Astrocyte (in vitro differentiated cells and primary cell): Measurements from ENCODE around the gene WSCD2. TPM values are rescaled to one million over a fixed set of nuclear protein-coding genes. Genes with fewer than 3 reads are reported as not detected.

ENCODE experiments used
- DNase-seq: peaks from one replicate; pipeline ENCODE4 v3.0.0-alpha.2; 2010; ENCODE audit warnings: low read depth
- FAIRE-seq: peaks from 2 replicates; lab custom pipeline; 2011; peaks lifted over from hg19 to GRCh38; lab: Jason Lieb, UNC
- H2AFZ ChIP-seq: 2 replicates; pipeline ENCODE4 v1.6.0; 2012; ENCODE audit warnings: low read depth, low read length, inconsistent platforms
- H3K27ac ChIP-seq: 2 replicates; pipeline ENCODE4 v1.5.1; 2011; ENCODE audit warnings: low read depth, low read length, inconsistent platforms
- H3K27me3 ChIP-seq: 2 replicates; pipeline ENCODE4 v1.6.0; 2011; ENCODE audit warnings: low read length, inconsistent platforms; ENCODE audit not compliant: insufficient read depth
- H3K36me3 ChIP-seq: 2 replicates; pipeline ENCODE4 v1.5.1; 2011; ENCODE audit warnings: low read length, inconsistent platforms; ENCODE audit not compliant: insufficient read depth
- H3K4me1 ChIP-seq: 2 replicates; pipeline ENCODE4 v1.5.1; 2011; ENCODE audit warnings: low read length, inconsistent platforms; ENCODE audit not compliant: insufficient read depth
- H3K4me2 ChIP-seq: 2 replicates; pipeline ENCODE4 v1.6.0; 2012; ENCODE audit warnings: low read length, inconsistent platforms
- H3K4me3 ChIP-seq: 2 replicates; pipeline ENCODE4 v1.5.1; 2011; ENCODE audit warnings: low read depth, mild to moderate bottlenecking, low read length, inconsistent platforms; ENCODE audit not compliant: insufficient read depth
- H3K79me2 ChIP-seq: 2 replicates; pipeline ENCODE4 v1.6.0; 2012; ENCODE audit warnings: mild to moderate bottlenecking, low read length, inconsistent platforms; ENCODE audit not compliant: insufficient read depth
- H3K9ac ChIP-seq: 2 replicates; pipeline ENCODE4 v1.6.0; 2012; ENCODE audit warnings: mild to moderate bottlenecking, low read length, inconsistent platforms
- H3K9me3 ChIP-seq: 2 replicates; pipeline ENCODE4 v1.5.1; 2012; ENCODE audit warnings: low read depth, mild to moderate bottlenecking, low read length, inconsistent platforms; ENCODE audit not compliant: insufficient read depth
- H4K20me1 ChIP-seq: 2 replicates; pipeline ENCODE4 v1.6.0; 2012; ENCODE audit warnings: low read length, inconsistent platforms; ENCODE audit not compliant: insufficient read depth
- H3K27ac Mint-ChIP-seq: one replicate; pipeline ENCODE4 v1.8.0; 2021; ENCODE audit warnings: mild to moderate bottlenecking, mixed read lengths; ENCODE audit not compliant: unreplicated experiment
- H3K27me3 Mint-ChIP-seq: one replicate; pipeline ENCODE4 v1.8.0; 2021; ENCODE audit warnings: low read depth, mixed read lengths; ENCODE audit not compliant: unreplicated experiment
- H3K36me3 Mint-ChIP-seq: one replicate; pipeline ENCODE4 v1.8.0; 2021; ENCODE audit warnings: low read depth, mixed read lengths; ENCODE audit not compliant: unreplicated experiment
- H3K4me1 Mint-ChIP-seq: one replicate; pipeline ENCODE4 v1.8.0; 2021; ENCODE audit warnings: low read depth, mixed read lengths; ENCODE audit not compliant: unreplicated experiment
- H3K4me3 Mint-ChIP-seq: one replicate; pipeline ENCODE4 v1.8.0; 2021; ENCODE audit warnings: mild to moderate bottlenecking, moderate library complexity, mixed read lengths; ENCODE audit not compliant: unreplicated experiment
- H3K9me3 Mint-ChIP-seq: one replicate; pipeline ENCODE4 v1.8.0; 2021; ENCODE audit warnings: mild to moderate bottlenecking, mixed read lengths; ENCODE audit not compliant: unreplicated experiment
- CTCF ChIP-seq: IDR thresholded peaks from 2 replicates; pipeline ENCODE4 v1.5.1; 2011; ENCODE audit warnings: low read depth, mild to moderate bottlenecking, inconsistent platforms, low read length, moderate library complexity; ENCODE audit not compliant: insufficient read depth
- EZH2 ChIP-seq: IDR thresholded peaks from 2 replicates; pipeline ENCODE4 v1.6.1; 2012; ENCODE audit warnings: mild to moderate bottlenecking, low read length, inconsistent platforms; ENCODE audit not compliant: insufficient read depth
- total RNA-seq: library from RNA; stranded (reverse); gene quantifications from 2 replicates; pipeline ENCODE4 v1.2.1, GENCODE V29; 2021

The WSCD2 gene
- total RNA-seq, 1 donor from 2014 or later: 0.11 TPM

GRCh38 chr12:108237272-108237671 lies 108.2 kb downstream of the WSCD2 start:
- peaks cover 25% of the 10 kb centered on the region for H3K27me3 Mint-ChIP-seq
- TF ChIP-seq EZH2 (no peak), CTCF (no peak)

GRCh38 chr12:108238474-108238873 lies 109.4 kb downstream of the WSCD2 start:
- Histone ChIP-seq H3K4me1 (no peaks in the 10 kb centered on the region), H3K79me2 (no peaks in the 10 kb centered on the region), H4K20me1 (no peaks in the 10 kb centered on the region), H3K9me3 (no peaks in the 10 kb centered on the region), H3K4me2 (no peak overlapping the region), H3K9ac (no peak overlapping the region), H3K4me3 (no peak overlapping the region), H3K27me3 (peaks cover 7% of the 10 kb centered on the region), H2AFZ (no peak overlapping the region), H3K36me3 (no peaks in the 10 kb centered on the region), H3K27ac (no peak overlapping the region)
- Mint-ChIP-seq H3K27ac (no peak overlapping the region), H3K27me3 (peaks cover 32% of the 10 kb centered on the region), H3K36me3 (no peaks in the 10 kb centered on the region), H3K4me1 (no peaks in the 10 kb centered on the region), H3K9me3 (peaks cover 4% of the 10 kb centered on the region), H3K4me3 (no peak overlapping the region)
- FAIRE-seq: no peak
- DNase-seq: no peak
- TF ChIP-seq EZH2: no peak
- no peak for TF ChIP-seq CTCF

More at GRCh38 chr12:108237272-108237671, 108.2 kb downstream of the WSCD2 start:
- Histone ChIP-seq H4K20me1 (no peaks in the 10 kb centered on the region), H3K9me3 (no peaks in the 10 kb centered on the region), H2AFZ (no peak overlapping the region), H3K4me1 (no peaks in the 10 kb centered on the region), H3K79me2 (no peaks in the 10 kb centered on the region), H3K27me3 (peaks cover 7% of the 10 kb centered on the region), H3K4me2 (no peak overlapping the region), H3K36me3 (no peaks in the 10 kb centered on the region), H3K9ac (no peak overlapping the region), H3K27ac (no peak overlapping the region), H3K4me3 (no peak overlapping the region)
- H3K4me1 Mint-ChIP-seq: no peaks in the 10 kb centered on the region
- H3K36me3 Mint-ChIP-seq: no peaks in the 10 kb centered on the region
- no peak overlapping the region for H3K27ac Mint-ChIP-seq
- FAIRE-seq (no peak), DNase-seq (no peak)
- peaks cover 4% of the 10 kb centered on the region for H3K9me3 Mint-ChIP-seq
- H3K4me3 Mint-ChIP-seq: no peak overlapping the region

GRCh38 chr12:108239378-108239777 lies 110.3 kb downstream of the WSCD2 start:
- H3K4me2 ChIP-seq: no peak overlapping the region
- no peak overlapping the region for H2AFZ ChIP-seq
- Mint-ChIP-seq H3K27ac (no peak overlapping the region), H3K9me3 (peaks cover 4% of the 10 kb centered on the region), H3K27me3 (peaks cover 31% of the 10 kb centered on the region), H3K36me3 (no peaks in the 10 kb centered on the region), H3K4me3 (no peak overlapping the region), H3K4me1 (no peaks in the 10 kb centered on the region)
- H3K79me2 ChIP-seq: no peaks in the 10 kb centered on the region
- no peaks in the 10 kb centered on the region for H3K4me1 ChIP-seq
- no peaks in the 10 kb centered on the region for H3K9me3 ChIP-seq
- peaks cover 7% of the 10 kb centered on the region for H3K27me3 ChIP-seq
- DNase-seq (no peak), FAIRE-seq (no peak)
- H4K20me1 ChIP-seq: no peaks in the 10 kb centered on the region
- no peak overlapping the region for H3K9ac ChIP-seq
- no peak overlapping the region for H3K27ac ChIP-seq
- no peaks in the 10 kb centered on the region for H3K36me3 ChIP-seq
- H3K4me3 ChIP-seq: no peak overlapping the region
- no peak for TF ChIP-seq CTCF
